GM12878 (cell line): Measurements from ENCODE around the gene NCLN. TPM values are rescaled to one million over a fixed set of nuclear protein-coding genes. Genes with fewer than 3 reads are reported as not detected.

ENCODE experiments used
- ATAC-seq: fragments of 200-7000 bp; cut with Tn5 transposase; 3 replicates; pipeline ENCODE4 v1.9.1; 2020; ENCODE audit warnings: mild to moderate bottlenecking, moderate library complexity
- BruUV-seq: library from RNA; stranded (reverse); fragments of 400-500 nt; replicated peaks from 2 replicates; lab custom pipeline; 2021; lab: Mats Ljungman, UMichigan
- CTCF ChIA-PET: fragments of 300-600 bp; sonication (Branson Sonifier 250); formaldehyde crosslinking; extraction: SDS; loops from one replicate; lab custom pipeline; 2021; ENCODE audit warnings: inconsistent platforms; lab: Yijun Ruan, JAX
- POLR2A ChIA-PET: fragments of 350-600 bp; formaldehyde crosslinking; extraction: SDS; loops from one replicate; lab custom pipeline; 2021; ENCODE audit warnings: inconsistent platforms; lab: Charles Lee
- RAD21 ChIA-PET: fragments of 300-600 bp; sonication (Branson Sonifier 250); formaldehyde crosslinking; loops from one replicate; lab custom pipeline; 2023; ENCODE audit warnings: antibody characterized with exemption; ENCODE audit not compliant: unreplicated experiment; lab: Charles Lee
- SMC1A ChIA-PET: fragments of 300-600 bp; sonication (Branson Sonifier 250); formaldehyde crosslinking; loops from one replicate; lab custom pipeline; 2023; ENCODE audit not compliant: unreplicated experiment, uncharacterized antibody; lab: Charles Lee
- DNase-seq: peaks from one replicate; pipeline ENCODE4 v3.0.0-alpha.2; 2011; ENCODE audit warnings: low read depth, low spot score
- FAIRE-seq: peaks from 3 replicates; lab custom pipeline; 2011; peaks lifted over from hg19 to GRCh38; lab: Jason Lieb, UNC
- H2AFZ ChIP-seq: 2 replicates; pipeline ENCODE4 v1.6.0; 2011; ENCODE audit warnings: low read depth, low read length, control low read depth; ENCODE audit not compliant: control insufficient read depth
- H3K27ac ChIP-seq: 2 replicates; pipeline ENCODE4 v1.5.1; 2011; ENCODE audit warnings: control low read depth; ENCODE audit not compliant: control insufficient read depth, insufficient read depth
- H3K27me3 ChIP-seq, 2 experiments: replicated peaks in 1 of 2; 2 replicates each; pipeline versions ENCODE4 v1.6.0 to v1.6.1; 2011; ENCODE audit warnings: low read length in 1 of 2; ENCODE audit not compliant: control insufficient read depth in 2 of 2, insufficient read depth in 2 of 2
- H3K36me3 ChIP-seq, 2 experiments: 2 replicates each; pipeline ENCODE4 v1.5.1; 2011; ENCODE audit warnings: low read length in 1 of 2; ENCODE audit not compliant: control insufficient read depth in 2 of 2, insufficient read depth in 2 of 2
- H3K4me1 ChIP-seq: 2 replicates; pipeline ENCODE4 v1.6.1; 2011; ENCODE audit warnings: mild to moderate bottlenecking, low read length, moderate library complexity, mixed read lengths; ENCODE audit not compliant: control insufficient read depth, insufficient read depth
- H3K4me2 ChIP-seq: 2 replicates; pipeline ENCODE4 v1.6.0; 2011; ENCODE audit warnings: control low read depth; ENCODE audit not compliant: control insufficient read depth, insufficient read depth
- H3K4me3 ChIP-seq: fragments of 200-600 bp; sonication (generic); 2 replicates; pipeline ENCODE4 v1.5.1; 2016
- H3K79me2 ChIP-seq: 2 replicates; pipeline ENCODE4 v1.6.0; 2011; ENCODE audit warnings: low read length; ENCODE audit not compliant: control insufficient read depth, insufficient read depth
- H3K9ac ChIP-seq: 2 replicates; pipeline ENCODE4 v1.8.0; 2011; ENCODE audit warnings: low read length, control low read depth, mixed read lengths; ENCODE audit not compliant: control insufficient read depth, insufficient read depth
- H3K9me3 ChIP-seq: replicated peaks from 3 replicates; pipeline ENCODE4 v1.5.1; 2011; ENCODE audit warnings: mild to moderate bottlenecking, low read length; ENCODE audit not compliant: control insufficient read depth, insufficient read depth
- H4K20me1 ChIP-seq: 2 replicates; pipeline ENCODE4 v1.6.0; 2011; ENCODE audit not compliant: control insufficient read depth, insufficient read depth
- BRCA1 ChIP-seq: IDR thresholded peaks from 2 replicates; pipeline ENCODE4 v1.6.1; 2011; ENCODE audit warnings: low read depth, low read length, improper control_type of control experiment
- CHD4 ChIP-seq: fragments of 200-600 bp; sonication (generic); IDR thresholded peaks from 2 replicates; pipeline ENCODE4 v1.6.1; 2016; ENCODE audit warnings: mild to moderate bottlenecking
- ETV6 ChIP-seq, 2 experiments: fragments of 450-650 bp in 1 of 2; IDR thresholded peaks in 1 of 2; conservative IDR thresholded peaks in 1 of 2; 2 replicates each; pipeline ENCODE4 v1.6.1; 2014; ENCODE audit warnings: antibody characterized with exemption in 1 of 2, borderline replicate concordance in 1 of 2, low read depth in 1 of 2, mild to moderate bottlenecking in 1 of 2, moderate library complexity in 1 of 2
- HDGF ChIP-seq: fragments of 450-650 bp; IDR thresholded peaks from 2 replicates; pipeline ENCODE4 v1.6.1; 2016; ENCODE audit warnings: antibody characterized with exemption
- IRF4 ChIP-seq: IDR thresholded peaks from 2 replicates; pipeline ENCODE4 v1.6.1; 2011; ENCODE audit warnings: low read depth, low read length
- MEF2B ChIP-seq: fragments of 450-650 bp; IDR thresholded peaks from 2 replicates; pipeline ENCODE4 v1.6.1; 2018; ENCODE audit warnings: mild to moderate bottlenecking, moderate library complexity; ENCODE audit not compliant: partially characterized antibody, poor library complexity, severe bottlenecking
- MXI1 ChIP-seq: fragments of 150-350 bp; IDR thresholded peaks from 2 replicates; pipeline ENCODE4 v1.6.1; 2011; ENCODE audit warnings: low read depth, mild to moderate bottlenecking, inconsistent platforms, low read length, improper control_type of control experiment
- SMC3 ChIP-seq: IDR thresholded peaks from 2 replicates; pipeline ENCODE4 v1.6.1; 2011; ENCODE audit warnings: low read length, improper control_type of control experiment, borderline replicate concordance
- YBX1 ChIP-seq: fragments of 450-650 bp; IDR thresholded peaks from 2 replicates; pipeline ENCODE4 v1.6.1; 2016; ENCODE audit warnings: antibody characterized with exemption
- ZBED1 ChIP-seq: IDR thresholded peaks from 2 replicates; pipeline ENCODE4 v1.6.1; 2016; ENCODE audit warnings: borderline replicate concordance
- WGBS: methylation state at CpG from one replicate; pipeline ENCODE4 v1.1.6; 2016; ENCODE audit warnings: low lambda C conversion rate; ENCODE audit not compliant: insufficient replicate concordance, insufficient coverage; ENCODE audit errors: missing lambda C conversion rate; 5-methylcytosine and 5-hydroxymethylcytosine counted together
- in situ Hi-C: fragments of 300-500 bp; cut with MboI; formaldehyde crosslinking; loops from 9 replicates; pipeline ENCODE4 v1.14.3; 2018; ENCODE audit warnings: mixed read lengths
- intact Hi-C: fragments of 100-400 bp; cut with micrococcal nuclease; formaldehyde crosslinking; loops from one replicate; pipeline ENCODE4 v1.14.2; 2022; ENCODE audit not compliant: unreplicated experiment
- polyA plus RNA-seq, 11 experiments: library from polyadenylated mRNA; depleted of rRNA in 4 of 11; unstranded in 6 of 11; stranded (reverse) in 5 of 11; fragments of >200 nt; fragmentation: Nextera tagmentation in 4 of 11; fragmentation: Illumina TruSeq in 1 of 11; extraction: Ambion mirVana in 4 of 11; extraction: Trizol in 1 of 11; gene quantifications; 1 replicate in 1 of 11; 2 replicates in 10 of 11; pipeline versions ENCODE4 v1.2.1 to v1.2.3, GENCODE V29; 2011 to 2016; ENCODE audit warnings: inconsistent platforms in 2 of 11, missing spikeins in 2 of 11, low read depth in 1 of 11
- total RNA-seq, 4 experiments: library from RNA; depleted of rRNA in 3 of 4; stranded (reverse); fragments of >200 nt in 3 of 4; fragmentation: Illumina TruSeq in 1 of 4; extraction: Trizol in 1 of 4; gene quantifications; 2 replicates each; pipeline versions ENCODE4 v1.2.1 to v1.2.3, GENCODE V29; 2013 to 2021
- TF ChIP-seq, protein P1 (sequence below): IDR thresholded peaks from 2 replicates; pipeline ENCODE4 v1.6.1; 2012; ENCODE audit warnings: improper control_type of control experiment, low read depth, low read length; ENCODE audit not compliant: insufficient replicate concordance
- TF ChIP-seq, protein P2 (sequence below): fragments of 450-650 bp; IDR thresholded peaks from 2 replicates; pipeline ENCODE4 v1.6.1; 2016; ENCODE audit warnings: mild to moderate bottlenecking

The NCLN gene
- total and polyA plus RNA-seq, 10 of the 15 experiments (the other 5 are each of a cell fraction or from before 2014, with no cell fraction given) = 2.2 to 79.1 (median 36.0) TPM

DNA sequence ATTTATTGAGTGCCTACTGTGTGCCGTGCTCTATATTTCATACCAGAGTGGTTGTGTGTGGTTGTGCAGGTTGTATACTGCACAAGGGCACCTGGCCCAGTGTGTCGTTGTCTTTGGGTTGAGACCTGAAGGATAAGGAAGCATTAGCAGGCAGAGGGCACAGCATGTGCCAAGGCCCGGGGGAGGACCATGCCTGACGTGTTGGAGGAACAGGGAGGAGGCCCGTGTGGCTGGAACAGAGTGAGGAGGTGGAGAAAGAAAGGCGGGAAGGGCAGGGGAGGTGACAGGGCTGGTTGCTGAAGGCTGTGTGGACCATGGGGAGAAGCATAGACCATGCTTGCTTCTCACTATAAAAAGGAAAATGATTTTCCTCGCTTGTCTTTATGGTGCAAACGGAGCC, 65.5 kb downstream of the NCLN start:
- ChIA-PET CTCF (interaction anchor here (1.4 to 1.8 kb wide), 2 partner anchors 11 to 215 kb away, joined by 3 to 4 read pairs; no protein-coding TSS in a partner anchor), POLR2A (no interaction called here), SMC1A (no interaction called here), RAD21 (interaction anchor here (0.7 kb wide), 1 partner anchor 1501 kb away, joined by 5 read pairs; no protein-coding TSS in a partner anchor)
- intact Hi-C loops = no loop called here
- Histone ChIP-seq H3K4me3 (no peak overlapping the region), H3K9me3 (no peaks in the 10 kb centered on the region; the same call in 2 of the 3 replicates), H3K9ac (no peak overlapping the region), H3K36me3 (no peaks in the 10 kb centered on the region), H3K4me1 (no peaks in the 10 kb centered on the region), H3K27ac (no peak overlapping the region), H2AFZ (no peak overlapping the region), H4K20me1 (no peaks in the 10 kb centered on the region), H3K4me2 (no peak overlapping the region), H3K27me3 (no peaks in the 10 kb centered on the region), H3K79me2 (no peaks in the 10 kb centered on the region)
- in situ Hi-C loops = no loop called here
- no peak for FAIRE-seq
- ATAC-seq = no peak
- WGBS = 34% methylated on average over 8 of the region's 8 CpGs
- no TSS peak for BruUV-seq
- TF ChIP-seq YBX1 (no peak), IRF4 (no peak)
- DNase-seq = no peak

DNA sequence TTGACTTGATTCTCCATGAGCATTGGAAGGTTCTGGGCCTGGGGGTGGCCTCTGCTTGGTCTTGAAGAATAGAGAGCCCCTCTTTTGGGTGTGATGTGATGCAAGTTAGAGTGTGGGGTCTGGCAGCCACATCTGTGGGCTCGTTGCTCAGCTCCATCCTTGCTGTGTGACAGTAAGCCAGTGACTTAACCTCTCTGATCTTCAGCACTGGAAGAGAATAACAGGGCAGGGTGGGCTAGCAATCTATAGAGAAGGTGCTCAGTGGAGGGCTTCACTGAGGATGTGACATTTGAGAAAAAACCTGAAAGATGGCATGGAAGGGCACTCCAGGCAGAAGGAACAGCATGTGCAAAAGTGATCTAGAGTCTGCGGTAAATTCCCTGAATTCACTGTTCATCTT, 66.9 kb downstream of the NCLN start:
- CTCF ChIA-PET = interaction anchor here (0.8 kb wide), 1 partner anchor 172 kb away, joined by 3 read pairs; no protein-coding TSS in a partner anchor
- in situ Hi-C loops (no loop called here), intact Hi-C loops (no loop called here)
- RAD21 ChIA-PET = no interaction called here
- no peaks in the 10 kb centered on the region for H3K27me3 ChIP-seq
- H3K4me1 ChIP-seq = no peaks in the 10 kb centered on the region
- no peak for FAIRE-seq
- no peak for ATAC-seq
- no peak overlapping the region for H2AFZ ChIP-seq
- no peak overlapping the region for H3K4me2 ChIP-seq
- no peak overlapping the region for H3K9ac ChIP-seq
- POLR2A ChIA-PET = no interaction called here
- no peak overlapping the region for H3K4me3 ChIP-seq
- SMC1A ChIA-PET = interaction anchor here (0.8 kb wide), 1 partner anchor 303 kb away, joined by 3 read pairs; no protein-coding TSS in a partner anchor
- H3K36me3 ChIP-seq = no peaks in the 10 kb centered on the region
- H3K27ac ChIP-seq = no peak overlapping the region
- no TSS peak for BruUV-seq
- H3K9me3 ChIP-seq = no peaks in the 10 kb centered on the region; the same call in 2 of the 3 replicates
- H3K79me2 ChIP-seq = no peaks in the 10 kb centered on the region
- no peaks in the 10 kb centered on the region for H4K20me1 ChIP-seq
- DNase-seq = no peak
- WGBS = 47% methylated on average over 2 of the region's 2 CpGs
- TF ChIP-seq, protein P1, sequence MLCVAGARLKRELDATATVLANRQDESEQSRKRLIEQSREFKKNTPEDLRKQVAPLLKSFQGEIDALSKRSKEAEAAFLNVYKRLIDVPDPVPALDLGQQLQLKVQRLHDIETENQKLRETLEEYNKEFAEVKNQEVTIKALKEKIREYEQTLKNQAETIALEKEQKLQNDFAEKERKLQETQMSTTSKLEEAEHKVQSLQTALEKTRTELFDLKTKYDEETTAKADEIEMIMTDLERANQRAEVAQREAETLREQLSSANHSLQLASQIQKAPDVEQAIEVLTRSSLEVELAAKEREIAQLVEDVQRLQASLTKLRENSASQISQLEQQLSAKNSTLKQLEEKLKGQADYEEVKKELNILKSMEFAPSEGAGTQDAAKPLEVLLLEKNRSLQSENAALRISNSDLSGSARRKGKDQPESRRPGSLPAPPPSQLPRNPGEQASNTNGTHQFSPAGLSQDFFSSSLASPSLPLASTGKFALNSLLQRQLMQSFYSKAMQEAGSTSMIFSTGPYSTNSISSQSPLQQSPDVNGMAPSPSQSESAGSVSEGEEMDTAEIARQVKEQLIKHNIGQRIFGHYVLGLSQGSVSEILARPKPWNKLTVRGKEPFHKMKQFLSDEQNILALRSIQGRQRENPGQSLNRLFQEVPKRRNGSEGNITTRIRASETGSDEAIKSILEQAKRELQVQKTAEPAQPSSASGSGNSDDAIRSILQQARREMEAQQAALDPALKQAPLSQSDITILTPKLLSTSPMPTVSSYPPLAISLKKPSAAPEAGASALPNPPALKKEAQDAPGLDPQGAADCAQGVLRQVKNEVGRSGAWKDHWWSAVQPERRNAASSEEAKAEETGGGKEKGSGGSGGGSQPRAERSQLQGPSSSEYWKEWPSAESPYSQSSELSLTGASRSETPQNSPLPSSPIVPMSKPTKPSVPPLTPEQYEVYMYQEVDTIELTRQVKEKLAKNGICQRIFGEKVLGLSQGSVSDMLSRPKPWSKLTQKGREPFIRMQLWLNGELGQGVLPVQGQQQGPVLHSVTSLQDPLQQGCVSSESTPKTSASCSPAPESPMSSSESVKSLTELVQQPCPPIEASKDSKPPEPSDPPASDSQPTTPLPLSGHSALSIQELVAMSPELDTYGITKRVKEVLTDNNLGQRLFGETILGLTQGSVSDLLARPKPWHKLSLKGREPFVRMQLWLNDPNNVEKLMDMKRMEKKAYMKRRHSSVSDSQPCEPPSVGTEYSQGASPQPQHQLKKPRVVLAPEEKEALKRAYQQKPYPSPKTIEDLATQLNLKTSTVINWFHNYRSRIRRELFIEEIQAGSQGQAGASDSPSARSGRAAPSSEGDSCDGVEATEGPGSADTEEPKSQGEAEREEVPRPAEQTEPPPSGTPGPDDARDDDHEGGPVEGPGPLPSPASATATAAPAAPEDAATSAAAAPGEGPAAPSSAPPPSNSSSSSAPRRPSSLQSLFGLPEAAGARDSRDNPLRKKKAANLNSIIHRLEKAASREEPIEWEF = no peak
- TF ChIP-seq BRCA1 (no peak), SMC3 (no peak), HDGF (no peak), ZBED1 (no peak), CHD4 (no peak), MEF2B (no peak), ETV6 (conservative IDR thresholded peaks at IDR 0.05 in 1 of 2, IDR thresholded peaks at IDR 0.05 in 1 of 2; ENCODE audit: borderline replicate concordance in 1 of 2, low read depth in 1 of 2) (no peak), MXI1 (no peak)
- TF ChIP-seq, protein P2, sequence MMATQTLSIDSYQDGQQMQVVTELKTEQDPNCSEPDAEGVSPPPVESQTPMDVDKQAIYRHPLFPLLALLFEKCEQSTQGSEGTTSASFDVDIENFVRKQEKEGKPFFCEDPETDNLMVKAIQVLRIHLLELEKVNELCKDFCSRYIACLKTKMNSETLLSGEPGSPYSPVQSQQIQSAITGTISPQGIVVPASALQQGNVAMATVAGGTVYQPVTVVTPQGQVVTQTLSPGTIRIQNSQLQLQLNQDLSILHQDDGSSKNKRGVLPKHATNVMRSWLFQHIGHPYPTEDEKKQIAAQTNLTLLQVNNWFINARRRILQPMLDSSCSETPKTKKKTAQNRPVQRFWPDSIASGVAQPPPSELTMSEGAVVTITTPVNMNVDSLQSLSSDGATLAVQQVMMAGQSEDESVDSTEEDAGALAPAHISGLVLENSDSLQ = no peak
